Upper lobe of left lung (tissue), 4 donors: Measurements from ENCODE around the gene HSD17B10.

Source experiments
- POLR2A ChIP-seq, 4 donors: fragments of 450-650 bp; IDR thresholded peaks; one replicate each; pipeline ENCODE4 v1.5.1; 2016 to 2017; ENCODE audit warnings: antibody characterized with exemption in 4 of 4, mild to moderate bottlenecking in 2 of 4
- TF ChIP-seq, protein P1 (sequence below), 6 experiments: fragments of 450-650 bp in 4 of 6; fragments of 200-600 bp in 2 of 6; sonication (generic) in 2 of 6; IDR thresholded peaks; one replicate each; pipeline ENCODE4 v1.5.1; 2016 to 2019; ENCODE audit warnings: antibody characterized with exemption in 6 of 6

DNA sequence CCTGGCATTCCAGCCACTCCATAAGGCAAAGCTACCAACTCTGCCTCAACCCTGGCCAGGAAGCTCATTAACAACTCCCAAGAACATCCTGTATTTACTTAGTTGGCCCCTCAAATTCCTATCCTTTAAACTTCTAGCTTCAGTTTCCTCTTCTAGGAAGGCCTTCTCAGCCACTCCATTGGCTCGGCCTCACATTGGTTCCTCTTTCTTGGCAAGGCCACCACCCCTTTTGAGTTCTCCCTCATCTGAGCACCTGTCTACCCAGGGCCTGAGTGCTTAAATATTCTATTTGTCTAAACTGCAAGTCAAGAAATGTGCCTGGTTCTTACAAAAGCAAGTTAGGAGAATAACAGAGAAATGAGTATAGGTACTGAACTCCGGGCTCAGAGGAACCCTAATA is 21.7 kb downstream of the HSD17B10 start:
- TF ChIP-seq, protein P1, sequence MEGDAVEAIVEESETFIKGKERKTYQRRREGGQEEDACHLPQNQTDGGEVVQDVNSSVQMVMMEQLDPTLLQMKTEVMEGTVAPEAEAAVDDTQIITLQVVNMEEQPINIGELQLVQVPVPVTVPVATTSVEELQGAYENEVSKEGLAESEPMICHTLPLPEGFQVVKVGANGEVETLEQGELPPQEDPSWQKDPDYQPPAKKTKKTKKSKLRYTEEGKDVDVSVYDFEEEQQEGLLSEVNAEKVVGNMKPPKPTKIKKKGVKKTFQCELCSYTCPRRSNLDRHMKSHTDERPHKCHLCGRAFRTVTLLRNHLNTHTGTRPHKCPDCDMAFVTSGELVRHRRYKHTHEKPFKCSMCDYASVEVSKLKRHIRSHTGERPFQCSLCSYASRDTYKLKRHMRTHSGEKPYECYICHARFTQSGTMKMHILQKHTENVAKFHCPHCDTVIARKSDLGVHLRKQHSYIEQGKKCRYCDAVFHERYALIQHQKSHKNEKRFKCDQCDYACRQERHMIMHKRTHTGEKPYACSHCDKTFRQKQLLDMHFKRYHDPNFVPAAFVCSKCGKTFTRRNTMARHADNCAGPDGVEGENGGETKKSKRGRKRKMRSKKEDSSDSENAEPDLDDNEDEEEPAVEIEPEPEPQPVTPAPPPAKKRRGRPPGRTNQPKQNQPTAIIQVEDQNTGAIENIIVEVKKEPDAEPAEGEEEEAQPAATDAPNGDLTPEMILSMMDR (IDR thresholded peaks at IDR 0.05): no peak
- TF ChIP-seq POLR2A (IDR thresholded peaks at IDR 0.05): no peak
